WTC11 (cell line): ENCODE measurements around the gene CLOCK. TPM values are rescaled to one million over a fixed set of nuclear protein-coding genes. Genes with fewer than 3 reads are reported as not detected.

Experiments
- ATAC-seq: fragments of 200-7000 bp; cut with Tn5 transposase; 2 replicates; pipeline ENCODE4 v1.10.0; 2021; ENCODE audit warnings: mild to moderate bottlenecking, moderate library complexity
- CTCF ChIA-PET: fragments of 300-600 bp; sonication (Branson Sonifier 250); formaldehyde crosslinking; loops from one replicate; lab custom pipeline; 2021; ENCODE audit warnings: antibody characterized with exemption; lab: Charles Lee
- POLR2A ChIA-PET: fragments of 350-600 bp; sonication (Branson Sonifier 250); formaldehyde crosslinking; loops from one replicate; lab custom pipeline; 2021; ENCODE audit warnings: antibody characterized with exemption; lab: Charles Lee
- DNase-seq: peaks from one replicate; pipeline ENCODE4 v3.0.0; 2021; ENCODE audit warnings: low spot score
- H3K27ac Mint-ChIP-seq: 2 replicates; pipeline ENCODE4 v1.8.0; 2021; ENCODE audit warnings: mixed read lengths
- H3K27me3 Mint-ChIP-seq: 2 replicates; pipeline ENCODE4 v1.8.0; 2021; ENCODE audit warnings: low read depth, mild to moderate bottlenecking, moderate library complexity, mixed read lengths
- H3K36me3 Mint-ChIP-seq: 2 replicates; pipeline ENCODE4 v1.8.0; 2021; ENCODE audit warnings: mixed read lengths
- H3K4me1 Mint-ChIP-seq: 2 replicates; pipeline ENCODE4 v1.8.0; 2022; ENCODE audit warnings: mixed read lengths
- H3K4me3 Mint-ChIP-seq: 2 replicates; pipeline ENCODE4 v1.8.0; 2021; ENCODE audit warnings: mild to moderate bottlenecking, moderate library complexity, mixed read lengths
- H3K9me3 Mint-ChIP-seq: 2 replicates; pipeline ENCODE4 v1.8.0; 2021; ENCODE audit warnings: mixed read lengths
- AFF4 ChIP-seq: sonication (generic); formaldehyde crosslinking; IDR thresholded peaks from 2 replicates; pipeline ENCODE4 v1.8.1; 2023; ENCODE audit warnings: mild to moderate bottlenecking, missing genetic modification reagents, borderline replicate concordance
- ELF4 ChIP-seq: sonication (generic); formaldehyde crosslinking; IDR thresholded peaks from 2 replicates; pipeline ENCODE4 v1.8.1; 2022; ENCODE audit warnings: low read depth, mild to moderate bottlenecking, moderate library complexity, missing genetic modification reagents
- FOXP4 ChIP-seq: sonication (generic); formaldehyde crosslinking; IDR thresholded peaks from 2 replicates; pipeline ENCODE4 v1.8.0; 2022; ENCODE audit warnings: mild to moderate bottlenecking, missing genetic modification reagents
- JUN ChIP-seq: sonication (generic); formaldehyde crosslinking; IDR thresholded peaks from 2 replicates; pipeline ENCODE4 v1.8.0; 2023; ENCODE audit warnings: mild to moderate bottlenecking, missing genetic modification reagents
- NFYB ChIP-seq: sonication (generic); formaldehyde crosslinking; conservative IDR thresholded peaks from 2 replicates; pipeline ENCODE4 v1.8.0; 2022; ENCODE audit warnings: low read depth, missing genetic modification reagents
- SP1 ChIP-seq: sonication (generic); formaldehyde crosslinking; conservative IDR thresholded peaks from 2 replicates; pipeline ENCODE4 v1.8.1; 2022; ENCODE audit warnings: missing genetic modification reagents
- STAT6 ChIP-seq: sonication (generic); formaldehyde crosslinking; conservative IDR thresholded peaks from 2 replicates; pipeline ENCODE4 v1.8.1; 2023; ENCODE audit warnings: mild to moderate bottlenecking, low read depth, missing genetic modification reagents, moderate library complexity
- TP53 ChIP-seq: sonication (generic); formaldehyde crosslinking; IDR thresholded peaks from 2 replicates; pipeline ENCODE4 v1.8.1; 2023; ENCODE audit warnings: mild to moderate bottlenecking, missing genetic modification reagents
- ZBTB43 ChIP-seq: sonication (generic); formaldehyde crosslinking; IDR thresholded peaks from 2 replicates; pipeline ENCODE4 v1.8.1; 2023; ENCODE audit warnings: mild to moderate bottlenecking, missing genetic modification reagents
- ZNF532 ChIP-seq: fragments of 250-450 bp; sonication (Bioruptor Pico); IDR thresholded peaks from 2 replicates; pipeline ENCODE4 v1.9.0; 2021; ENCODE audit warnings: mild to moderate bottlenecking, borderline replicate concordance
- total RNA-seq: library from RNA; stranded (reverse); gene quantifications from 3 replicates; pipeline ENCODE4 v1.2.3, GENCODE V29; 2021

Gene CLOCK
- total RNA-seq, 1 experiment from 2014 or later: 18.6 TPM

- peaks cover 4% of the 10 kb centered on the region for H3K4me1 Mint-ChIP-seq
- H3K4me3 Mint-ChIP-seq: no peak overlapping the region
- ATAC-seq (no peak), DNase-seq (no peak)
- no peak overlapping the region for H3K27ac Mint-ChIP-seq
- POLR2A ChIA-PET: no interaction called here
- no peak for TF ChIP-seq ZNF532 (CRISPR knock-in tag)
- no peak for TF ChIP-seq AFF4 (CRISPR knock-in tag)
- TF ChIP-seq FOXP4 (CRISPR knock-in tag): no peak
- TF ChIP-seq ELF4: no peak
- TF ChIP-seq ZBTB43 (CRISPR knock-in tag): no peak
- TF ChIP-seq SP1 (CRISPR knock-in tag): no peak
- no peak for TF ChIP-seq STAT6 (CRISPR knock-in tag)
- TF ChIP-seq TP53 (CRISPR knock-in tag): no peak
- TF ChIP-seq NFYB (CRISPR knock-in tag): no peak
- CTCF ChIA-PET: no interaction called here
- H3K36me3 Mint-ChIP-seq: no peaks in the 10 kb centered on the region
- H3K27me3 Mint-ChIP-seq: no peaks in the 10 kb centered on the region
- no peaks in the 10 kb centered on the region for H3K9me3 Mint-ChIP-seq
These were observed 165.2 kb downstream of the CLOCK start for GRCh38 chr4:55381502-55381901.

- TF ChIP-seq JUN (CRISPR knock-in tag): no peak
- no peak overlapping the region for H3K4me3 Mint-ChIP-seq
- H3K27ac Mint-ChIP-seq: no peak overlapping the region
- DNase-seq (no peak), ATAC-seq (no peak)
- CTCF ChIA-PET: no interaction called here
- no peaks in the 10 kb centered on the region for H3K36me3 Mint-ChIP-seq
- no peaks in the 10 kb centered on the region; the same call in 1 of the 2 replicates for H3K4me1 Mint-ChIP-seq
- no peaks in the 10 kb centered on the region for H3K27me3 Mint-ChIP-seq
- no peaks in the 10 kb centered on the region for H3K9me3 Mint-ChIP-seq
- POLR2A ChIA-PET: no interaction called here
These were observed 166.1 kb downstream of the CLOCK start for GRCh38 chr4:55380576-55380975.
